ENCODE results near the gene ARHGAP1. TPM values are rescaled to one million over a fixed set of nuclear protein-coding genes. Genes with fewer than 3 reads are reported as not detected.

The ARHGAP1 gene
- total RNA-seq, 1 experiment from 2014 or later = 73.0 TPM

DNA sequence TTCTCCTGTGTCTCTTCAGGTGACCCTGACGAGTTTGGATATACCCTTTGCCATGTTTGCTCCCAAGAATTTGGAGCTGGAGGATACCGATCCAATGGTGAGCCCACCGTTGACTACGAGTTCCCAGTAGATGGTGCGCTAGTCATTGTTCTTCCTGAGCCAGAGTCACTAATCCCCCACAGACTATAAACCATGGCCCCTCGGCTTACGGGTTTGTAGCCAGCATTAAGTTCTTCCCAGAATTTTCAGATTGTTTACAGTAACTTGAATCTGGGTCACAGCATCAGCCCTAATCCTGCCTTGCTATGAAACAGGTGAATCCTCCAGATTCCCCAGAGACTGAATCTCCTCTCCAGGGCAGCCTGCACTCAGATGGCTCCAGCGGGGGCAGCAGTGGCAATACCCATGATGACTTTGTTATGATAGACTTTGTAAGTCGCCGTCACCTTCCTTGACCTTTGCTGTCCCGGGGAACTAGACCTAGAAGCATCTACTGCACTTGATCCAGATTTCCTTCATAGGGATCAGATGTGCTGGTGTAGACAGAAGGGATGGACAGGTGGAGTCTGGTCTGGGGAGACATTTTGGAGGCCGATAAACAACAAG lies 31.8 kb downstream of the ARHGAP1 start:
- Mint-ChIP-seq H3K4me3 (ENCODE audit: unreplicated experiment) (no peak overlapping the region), H3K27ac (ENCODE audit: unreplicated experiment) (no peak overlapping the region), H3K4me1 (ENCODE audit: low read depth, unreplicated experiment) (no peaks in the 10 kb centered on the region), H3K36me3 (ENCODE audit: insufficient read depth, unreplicated experiment) (peaks cover 67% of the 10 kb centered on the region), H3K9me3 (ENCODE audit: unreplicated experiment) (no peaks in the 10 kb centered on the region), H3K27me3 (ENCODE audit: insufficient read depth, unreplicated experiment) (no peaks in the 10 kb centered on the region)
- Histone ChIP-seq H3K4me3 (ENCODE audit: low read depth, low read length) (no peak overlapping the region), H3K4me1 (no peaks in the 10 kb centered on the region), H3K9me3 (no peaks in the 10 kb centered on the region), H3K36me3 (ENCODE audit: control insufficient read depth, insufficient read depth, low read length) (peaks cover 5% of the 10 kb centered on the region), H3K27me3 (replicated peaks; ENCODE audit: control insufficient read depth, insufficient read depth, low read length) (no peaks in the 10 kb centered on the region)
- no peak for DNase-seq
- intact Hi-C loops (cut with micrococcal nuclease; ENCODE audit: unreplicated experiment) = no loop called here
- no TSS peak for BruUV-seq (replicated peaks)
- TF ChIP-seq, protein P1, sequence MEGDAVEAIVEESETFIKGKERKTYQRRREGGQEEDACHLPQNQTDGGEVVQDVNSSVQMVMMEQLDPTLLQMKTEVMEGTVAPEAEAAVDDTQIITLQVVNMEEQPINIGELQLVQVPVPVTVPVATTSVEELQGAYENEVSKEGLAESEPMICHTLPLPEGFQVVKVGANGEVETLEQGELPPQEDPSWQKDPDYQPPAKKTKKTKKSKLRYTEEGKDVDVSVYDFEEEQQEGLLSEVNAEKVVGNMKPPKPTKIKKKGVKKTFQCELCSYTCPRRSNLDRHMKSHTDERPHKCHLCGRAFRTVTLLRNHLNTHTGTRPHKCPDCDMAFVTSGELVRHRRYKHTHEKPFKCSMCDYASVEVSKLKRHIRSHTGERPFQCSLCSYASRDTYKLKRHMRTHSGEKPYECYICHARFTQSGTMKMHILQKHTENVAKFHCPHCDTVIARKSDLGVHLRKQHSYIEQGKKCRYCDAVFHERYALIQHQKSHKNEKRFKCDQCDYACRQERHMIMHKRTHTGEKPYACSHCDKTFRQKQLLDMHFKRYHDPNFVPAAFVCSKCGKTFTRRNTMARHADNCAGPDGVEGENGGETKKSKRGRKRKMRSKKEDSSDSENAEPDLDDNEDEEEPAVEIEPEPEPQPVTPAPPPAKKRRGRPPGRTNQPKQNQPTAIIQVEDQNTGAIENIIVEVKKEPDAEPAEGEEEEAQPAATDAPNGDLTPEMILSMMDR (IDR thresholded peaks at IDR 0.05; ENCODE audit: insufficient read depth in 1 of 2, low read depth in 1 of 2, low read length in 1 of 2, severe bottlenecking in 1 of 2, unreplicated experiment in 1 of 2) = no peak
- CTCF ChIA-PET = no interaction called here
- POLR2A ChIA-PET = no interaction called here

DNA sequence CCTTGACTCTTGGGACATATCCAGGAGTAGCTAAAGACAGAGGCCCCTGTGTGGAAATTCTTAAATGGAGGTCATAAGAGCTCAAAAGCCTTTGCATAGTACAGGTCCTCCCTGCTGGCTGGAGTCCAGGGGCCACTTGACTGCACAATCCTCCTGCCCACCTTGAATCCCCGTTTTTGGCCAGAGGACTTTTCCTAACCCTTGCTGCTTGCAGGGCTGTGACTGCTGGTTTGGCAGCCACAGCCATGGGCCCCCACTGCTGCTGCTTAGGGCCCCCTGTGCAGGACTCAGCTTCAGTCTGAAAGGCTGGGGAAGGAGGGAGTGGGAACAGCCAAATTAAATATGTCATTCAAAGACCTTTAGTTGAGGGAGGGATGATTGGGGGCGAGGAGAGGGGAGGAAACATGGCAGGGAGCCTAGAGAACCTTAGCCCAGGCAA lies 33.4 kb downstream of the ARHGAP1 start:
- DNase-seq = no peak
- CTCF ChIA-PET = no interaction called here
- POLR2A ChIA-PET = no interaction called here
- H3K27me3 ChIP-seq (replicated peaks; ENCODE audit: control insufficient read depth, insufficient read depth, low read length) = no peaks in the 10 kb centered on the region
- H3K9me3 ChIP-seq = no peaks in the 10 kb centered on the region
- BruUV-seq (replicated peaks) = no TSS peak
- Mint-ChIP-seq H3K27me3 (ENCODE audit: insufficient read depth, unreplicated experiment) (no peaks in the 10 kb centered on the region), H3K9me3 (ENCODE audit: unreplicated experiment) (no peaks in the 10 kb centered on the region), H3K36me3 (ENCODE audit: insufficient read depth, unreplicated experiment) (peaks cover 62% of the 10 kb centered on the region), H3K27ac (ENCODE audit: unreplicated experiment) (no peak overlapping the region), H3K4me3 (ENCODE audit: unreplicated experiment) (no peak overlapping the region), H3K4me1 (ENCODE audit: low read depth, unreplicated experiment) (no peaks in the 10 kb centered on the region)
- H3K36me3 ChIP-seq (ENCODE audit: control insufficient read depth, insufficient read depth, low read length) = peaks cover 4% of the 10 kb centered on the region
- H3K4me3 ChIP-seq (ENCODE audit: low read depth, low read length) = no peak overlapping the region
- H3K4me1 ChIP-seq = no peaks in the 10 kb centered on the region
- intact Hi-C loops (cut with micrococcal nuclease; ENCODE audit: unreplicated experiment) = no loop called here
- TF ChIP-seq, protein P1 (IDR thresholded peaks at IDR 0.05; ENCODE audit: insufficient read depth in 1 of 2, low read depth in 1 of 2, low read length in 1 of 2, severe bottlenecking in 1 of 2, unreplicated experiment in 1 of 2) = no peak

DNA sequence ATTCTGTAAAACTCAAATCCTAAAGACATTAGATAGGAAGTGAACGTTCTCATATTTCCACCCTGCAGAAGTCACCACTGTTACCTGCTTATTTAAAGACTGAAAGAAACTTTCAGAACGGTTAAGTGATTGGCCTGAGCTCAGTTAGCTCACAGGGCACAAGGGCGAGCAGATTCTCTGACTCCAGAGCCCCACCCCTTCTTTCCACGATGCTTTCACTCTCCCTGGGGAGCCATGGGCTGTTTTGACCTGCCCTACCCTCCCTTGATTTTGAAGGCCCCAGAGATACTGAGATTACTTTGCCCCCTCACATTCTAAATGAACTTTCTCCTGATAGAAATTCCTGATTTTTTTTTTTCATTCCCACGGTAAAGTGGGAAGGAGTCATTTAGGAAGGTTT lies 33.9 kb downstream of the ARHGAP1 start:
- H3K4me1 Mint-ChIP-seq (ENCODE audit: low read depth, unreplicated experiment) = no peaks in the 10 kb centered on the region
- H3K4me3 ChIP-seq (ENCODE audit: low read depth, low read length) = no peak overlapping the region
- DNase-seq = no peak
- no peaks in the 10 kb centered on the region for H3K4me1 ChIP-seq
- ChIA-PET POLR2A (no interaction called here), CTCF (no interaction called here)
- peaks cover 4% of the 10 kb centered on the region for H3K36me3 ChIP-seq (ENCODE audit: control insufficient read depth, insufficient read depth, low read length)
- no peaks in the 10 kb centered on the region for H3K27me3 ChIP-seq (replicated peaks; ENCODE audit: control insufficient read depth, insufficient read depth, low read length)
- H3K9me3 ChIP-seq = no peaks in the 10 kb centered on the region
- H3K9me3 Mint-ChIP-seq (ENCODE audit: unreplicated experiment) = no peaks in the 10 kb centered on the region
- no peaks in the 10 kb centered on the region for H3K27me3 Mint-ChIP-seq (ENCODE audit: insufficient read depth, unreplicated experiment)
- intact Hi-C loops (cut with micrococcal nuclease; ENCODE audit: unreplicated experiment) = no loop called here
- H3K27ac Mint-ChIP-seq (ENCODE audit: unreplicated experiment) = no peak overlapping the region
- H3K36me3 Mint-ChIP-seq (ENCODE audit: insufficient read depth, unreplicated experiment) = peaks cover 64% of the 10 kb centered on the region
- no peak overlapping the region for H3K4me3 Mint-ChIP-seq (ENCODE audit: unreplicated experiment)
- TF ChIP-seq, protein P1 (IDR thresholded peaks at IDR 0.05; ENCODE audit: insufficient read depth in 1 of 2, low read depth in 1 of 2, low read length in 1 of 2, severe bottlenecking in 1 of 2, unreplicated experiment in 1 of 2) = no peak
- no TSS peak for BruUV-seq (replicated peaks)
